Cardiac muscle cell (in vitro differentiated cells and primary cell): Measurements from ENCODE around the gene CNTNAP2. TPM values are rescaled to one million over a fixed set of nuclear protein-coding genes. Genes with fewer than 3 reads are reported as not detected.
"Not testable (repeated sequence)": the region's sequence is repeated elsewhere in the genome, so short reads cannot be mapped to it uniquely, and the experiment has no call there.

ENCODE experiments used
- DNase-seq, 2 donors: peaks; one replicate each; pipeline versions ENCODE4 v3.0.0 to v3.0.0-alpha.2; 2010 to 2017; ENCODE audit warnings: low read depth in 1 of 2, low spot score in 1 of 2
- H3K27ac ChIP-seq: fragments of 200-600 bp; sonication (generic); 2 replicates; pipeline ENCODE4 v1.5.1; 2016
- H3K27me3 ChIP-seq: fragments of 200-600 bp; sonication (generic); 2 replicates; pipeline ENCODE4 v1.6.0; 2016; ENCODE audit warnings: control low read depth
- H3K36me3 ChIP-seq: fragments of 200-600 bp; sonication (generic); 2 replicates; pipeline ENCODE4 v1.5.1; 2016; ENCODE audit warnings: control low read depth
- H3K4me1 ChIP-seq: fragments of 200-600 bp; sonication (generic); 2 replicates; pipeline ENCODE4 v1.8.1; 2017; ENCODE audit warnings: low read depth, mild to moderate bottlenecking, mixed run types
- H3K4me3 ChIP-seq: fragments of 200-600 bp; sonication (generic); 2 replicates; pipeline ENCODE4 v1.5.1; 2016; ENCODE audit warnings: mild to moderate bottlenecking
- H3K9me3 ChIP-seq: fragments of 200-600 bp; sonication (generic); 2 replicates; pipeline ENCODE4 v1.5.1; 2017; ENCODE audit warnings: low read depth, mild to moderate bottlenecking, control low read depth
- polyA plus RNA-seq: library from polyadenylated mRNA; unstranded; fragments of >200 nt; fragmentation: Nextera tagmentation; extraction: Ambion mirVana; gene quantifications from 2 replicates; pipeline ENCODE4 v1.2.1, GENCODE V29; 2016
- total RNA-seq: library from RNA; depleted of rRNA; stranded (reverse); fragments of >200 nt; gene quantifications from 2 replicates; pipeline ENCODE4 v1.2.3, GENCODE V29; 2016
- TF ChIP-seq, protein P1 (sequence below): IDR thresholded peaks from 2 replicates; pipeline ENCODE4 v1.5.1; 2012; ENCODE audit warnings: low read depth, mild to moderate bottlenecking, low read length

Gene CNTNAP2
- total and polyA plus RNA-seq, 2 experiments from 2014 or later, result 4.8 to 5.1 TPM

GRCh38 chr7:148056406-148056805 lies 1939.8 kb downstream of the CNTNAP2 start:
- no peaks in the 10 kb centered on the region for H3K9me3 ChIP-seq
- DNase-seq, result no peak
- H3K36me3 ChIP-seq, result no peaks in the 10 kb centered on the region
- no peak overlapping the region for H3K4me3 ChIP-seq
- TF ChIP-seq, protein P1, sequence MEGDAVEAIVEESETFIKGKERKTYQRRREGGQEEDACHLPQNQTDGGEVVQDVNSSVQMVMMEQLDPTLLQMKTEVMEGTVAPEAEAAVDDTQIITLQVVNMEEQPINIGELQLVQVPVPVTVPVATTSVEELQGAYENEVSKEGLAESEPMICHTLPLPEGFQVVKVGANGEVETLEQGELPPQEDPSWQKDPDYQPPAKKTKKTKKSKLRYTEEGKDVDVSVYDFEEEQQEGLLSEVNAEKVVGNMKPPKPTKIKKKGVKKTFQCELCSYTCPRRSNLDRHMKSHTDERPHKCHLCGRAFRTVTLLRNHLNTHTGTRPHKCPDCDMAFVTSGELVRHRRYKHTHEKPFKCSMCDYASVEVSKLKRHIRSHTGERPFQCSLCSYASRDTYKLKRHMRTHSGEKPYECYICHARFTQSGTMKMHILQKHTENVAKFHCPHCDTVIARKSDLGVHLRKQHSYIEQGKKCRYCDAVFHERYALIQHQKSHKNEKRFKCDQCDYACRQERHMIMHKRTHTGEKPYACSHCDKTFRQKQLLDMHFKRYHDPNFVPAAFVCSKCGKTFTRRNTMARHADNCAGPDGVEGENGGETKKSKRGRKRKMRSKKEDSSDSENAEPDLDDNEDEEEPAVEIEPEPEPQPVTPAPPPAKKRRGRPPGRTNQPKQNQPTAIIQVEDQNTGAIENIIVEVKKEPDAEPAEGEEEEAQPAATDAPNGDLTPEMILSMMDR, result no peak
- no peaks in the 10 kb centered on the region for H3K27me3 ChIP-seq
- H3K4me1 ChIP-seq, result no peaks in the 10 kb centered on the region
- H3K27ac ChIP-seq, result no peak overlapping the region

GRCh38 chr7:148058092-148058491 lies 1941.5 kb downstream of the CNTNAP2 start:
- H3K27ac ChIP-seq, result no peak overlapping the region
- H3K27me3 ChIP-seq, result no peaks in the 10 kb centered on the region
- H3K4me3 ChIP-seq, result no peak overlapping the region
- H3K9me3 ChIP-seq, result no peaks in the 10 kb centered on the region
- no peak for DNase-seq
- H3K4me1 ChIP-seq, result no peaks in the 10 kb centered on the region
- no peaks in the 10 kb centered on the region for H3K36me3 ChIP-seq
- TF ChIP-seq, protein P1, result no peak

DNA sequence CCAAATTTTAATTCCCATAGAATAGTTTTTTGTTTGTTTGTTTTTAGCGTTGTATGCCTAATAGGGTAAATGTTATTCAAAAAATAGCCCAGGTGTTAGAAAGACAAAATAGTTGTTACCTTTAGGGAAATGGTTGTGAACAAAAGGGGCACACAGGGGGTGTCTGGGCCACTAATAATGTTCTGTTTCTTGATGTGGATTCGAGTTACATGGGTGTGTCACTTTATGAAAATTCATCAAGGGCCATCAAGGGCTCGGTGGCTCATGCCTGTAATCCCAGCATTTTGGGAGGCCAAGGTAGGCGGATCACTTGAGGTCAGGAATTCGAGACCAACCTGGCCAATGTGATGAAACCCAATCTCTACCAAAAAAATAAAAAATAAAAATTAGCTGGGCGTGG lies 1942.2 kb downstream of the CNTNAP2 start:
- no peaks in the 10 kb centered on the region for H3K4me1 ChIP-seq
- H3K36me3 ChIP-seq, result no peaks in the 10 kb centered on the region
- no peak for DNase-seq
- TF ChIP-seq, protein P1, result no peak
- no peaks in the 10 kb centered on the region for H3K9me3 ChIP-seq
- H3K27me3 ChIP-seq, result no peaks in the 10 kb centered on the region
- no peak overlapping the region for H3K27ac ChIP-seq
- H3K4me3 ChIP-seq, result no peak overlapping the region

GRCh38 chr7:148060724-148061123 lies 1944.1 kb downstream of the CNTNAP2 start:
- Histone ChIP-seq H3K36me3 (no peaks in the 10 kb centered on the region), H3K4me1 (no peaks in the 10 kb centered on the region), H3K27ac (no peak overlapping the region), H3K27me3 (no peaks in the 10 kb centered on the region), H3K9me3 (no peaks in the 10 kb centered on the region), H3K4me3 (no peak overlapping the region)
- no peak for DNase-seq
- TF ChIP-seq, protein P1, result no peak

GRCh38 chr7:148078111-148078510 lies 1961.5 kb downstream of the CNTNAP2 start:
- H3K27ac ChIP-seq, H3K36me3 ChIP-seq, DNase-seq, H3K9me3 ChIP-seq, H3K27me3 ChIP-seq, H3K4me3 ChIP-seq, H3K4me1 ChIP-seq: not testable (repeated sequence)

GRCh38 chr7:148079206-148080080 lies 1962.8 kb downstream of the CNTNAP2 start:
- TF ChIP-seq, protein P1, result no peak
- H3K9me3 ChIP-seq, result no peaks in the 10 kb centered on the region
- no peak overlapping the region for H3K27ac ChIP-seq

More at GRCh38 chr7:148079206-148080080, 1962.8 kb downstream of the CNTNAP2 start:
- no peaks in the 10 kb centered on the region for H3K4me1 ChIP-seq
- no peak for DNase-seq
- H3K4me3 ChIP-seq, result no peak overlapping the region
- H3K27me3 ChIP-seq, result no peaks in the 10 kb centered on the region
- no peaks in the 10 kb centered on the region for H3K36me3 ChIP-seq
